ENCODE measurements around the gene SLC18A3.
A peak's percentile ranks its signal among the peaks of the same experiment; 100 is the strongest.

The SLC18A3 gene

GRCh38 chr10:49642311-49642710 is 32.2 kb downstream of the SLC18A3 start:
- Mint-ChIP-seq H3K4me1 (no peaks in the 10 kb centered on the region), H3K27ac (no peak overlapping the region), H3K9me3 (no peaks in the 10 kb centered on the region), H3K27me3 (peaks cover 29% of the 10 kb centered on the region), H3K4me3 (no peak overlapping the region), H3K36me3 (no peaks in the 10 kb centered on the region)
- DNase-seq = no peak
- CTCF ChIA-PET = no interaction called here

- Mint-ChIP-seq H3K27me3 (peaks cover 25% of the 10 kb centered on the region), H3K4me3 (no peak overlapping the region), H3K27ac (no peak overlapping the region), H3K9me3 (no peaks in the 10 kb centered on the region), H3K4me1 (no peaks in the 10 kb centered on the region), H3K36me3 (no peaks in the 10 kb centered on the region)
- CTCF ChIA-PET = no interaction called here
- DNase-seq = no peak
Observed at GRCh38 chr10:49643241-49644034, 33.3 kb downstream of the SLC18A3 start.

DNA sequence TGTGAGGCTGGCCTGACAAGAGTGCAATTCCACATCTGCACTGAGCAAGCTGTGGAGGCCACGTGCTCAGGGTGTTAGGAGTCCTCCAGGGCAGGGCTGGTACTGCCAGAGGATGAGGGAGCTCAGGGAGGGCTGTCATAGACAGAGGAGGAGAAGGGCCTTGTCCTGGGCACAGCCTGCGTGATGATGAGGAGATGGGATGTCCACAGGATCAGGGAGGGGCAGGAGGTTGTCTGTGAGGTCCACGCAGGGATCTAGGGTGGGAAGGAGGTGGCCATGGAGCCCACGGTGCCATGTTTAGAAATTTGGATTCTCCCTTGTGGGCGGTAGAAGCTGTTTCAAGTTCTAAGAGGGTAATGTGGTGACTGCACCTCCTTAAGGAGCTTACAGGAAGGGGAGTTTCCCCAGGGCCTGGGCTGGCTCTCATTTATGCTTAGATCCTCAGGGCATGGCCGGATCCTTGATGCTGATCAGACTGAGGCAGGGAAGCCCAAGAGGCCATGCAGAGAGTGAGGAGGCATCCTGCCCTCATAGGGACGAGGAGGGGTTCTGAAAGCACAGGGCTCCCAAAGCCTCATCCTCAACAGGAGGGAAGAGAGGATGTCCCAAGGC is 34.0 kb downstream of the SLC18A3 start:
- H3K36me3 Mint-ChIP-seq = no peaks in the 10 kb centered on the region
- no peak overlapping the region for H3K4me3 Mint-ChIP-seq
- H3K27me3 Mint-ChIP-seq = peaks cover 30% of the 10 kb centered on the region
- H3K4me1 Mint-ChIP-seq = peaks cover 3% of the 10 kb centered on the region
- DNase-seq = no peak
- H3K27ac Mint-ChIP-seq = no peak overlapping the region
- H3K9me3 Mint-ChIP-seq = no peaks in the 10 kb centered on the region
- CTCF ChIA-PET = no interaction called here

- H3K4me3 Mint-ChIP-seq = no peak overlapping the region
- H3K27me3 Mint-ChIP-seq = peaks cover 34% of the 10 kb centered on the region
- H3K27ac Mint-ChIP-seq = no peak overlapping the region
- no peak for DNase-seq
- H3K9me3 Mint-ChIP-seq = no peaks in the 10 kb centered on the region
- CTCF ChIA-PET = no interaction called here
- H3K4me1 Mint-ChIP-seq = peaks cover 12% of the 10 kb centered on the region
- no peaks in the 10 kb centered on the region for H3K36me3 Mint-ChIP-seq
Observed at GRCh38 chr10:49645417-49645816, 35.3 kb downstream of the SLC18A3 start.

GRCh38 chr10:49645871-49646870 is 36.1 kb downstream of the SLC18A3 start:
- peaks cover 34% of the 10 kb centered on the region for H3K27me3 Mint-ChIP-seq
- no peak for DNase-seq
- CTCF ChIA-PET = no interaction called here
- no peaks in the 10 kb centered on the region for H3K9me3 Mint-ChIP-seq
- H3K27ac Mint-ChIP-seq = no peak overlapping the region
- H3K4me3 Mint-ChIP-seq = no peak overlapping the region
- no peaks in the 10 kb centered on the region for H3K36me3 Mint-ChIP-seq
- peaks cover 12% of the 10 kb centered on the region for H3K4me1 Mint-ChIP-seq

- no peaks in the 10 kb centered on the region for H3K9me3 Mint-ChIP-seq
- H3K36me3 Mint-ChIP-seq = no peaks in the 10 kb centered on the region
- H3K27ac Mint-ChIP-seq = no peak overlapping the region
- H3K4me3 Mint-ChIP-seq = no peak overlapping the region
- peaks cover 30% of the 10 kb centered on the region for H3K27me3 Mint-ChIP-seq
- no peak for DNase-seq
- CTCF ChIA-PET = no interaction called here
- peaks cover 12% of the 10 kb centered on the region for H3K4me1 Mint-ChIP-seq
Observed at GRCh38 chr10:49647554-49647953, 37.4 kb downstream of the SLC18A3 start.

DNA sequence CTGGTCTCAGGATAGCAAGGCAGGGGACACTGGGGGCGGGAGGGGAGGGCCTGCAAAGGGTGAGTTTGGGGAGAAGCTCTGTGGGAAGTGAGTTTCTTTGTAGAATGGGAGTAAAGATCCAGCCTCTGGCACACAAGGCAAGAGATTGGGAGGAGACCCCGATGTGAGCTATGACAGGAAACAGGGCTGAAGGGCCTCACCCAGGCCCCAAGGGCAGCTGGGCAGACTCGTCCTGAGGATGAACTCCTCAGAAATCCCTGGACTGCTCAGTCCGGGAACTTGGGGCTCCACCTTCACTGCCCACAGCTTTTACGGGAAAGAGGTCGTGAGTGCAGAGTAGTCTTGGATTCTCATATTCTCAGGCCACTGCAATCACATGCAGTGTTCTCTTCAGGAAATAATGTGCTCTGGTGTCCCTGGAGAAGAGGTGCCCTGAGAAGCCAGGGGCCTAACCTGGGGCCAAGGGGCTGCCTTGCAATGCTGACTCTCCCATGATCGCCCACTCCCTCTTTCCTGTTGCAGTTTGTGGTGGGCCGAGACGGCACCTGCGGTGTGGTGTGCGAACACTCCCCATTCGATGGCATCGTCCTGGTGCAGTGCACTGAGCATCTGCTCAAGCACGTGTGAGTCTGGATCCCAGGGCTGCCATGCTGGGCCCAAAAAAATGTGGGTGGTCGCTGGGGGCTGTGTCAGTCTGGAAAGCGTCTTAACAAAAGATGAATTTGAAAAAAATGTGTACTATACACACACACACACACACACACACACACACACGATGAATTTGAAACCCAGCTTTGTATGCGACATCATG is 38.1 kb downstream of the SLC18A3 start:
- H3K27me3 Mint-ChIP-seq = peaks cover 28% of the 10 kb centered on the region
- H3K27ac Mint-ChIP-seq = no peak overlapping the region
- CTCF ChIA-PET = interaction anchor here (1.0 kb wide), 1 partner anchor 7 kb away, joined by 3 read pairs; no protein-coding TSS in a partner anchor
- no peaks in the 10 kb centered on the region for H3K36me3 Mint-ChIP-seq
- peaks cover 12% of the 10 kb centered on the region for H3K4me1 Mint-ChIP-seq
- no peak for DNase-seq
- no peak overlapping the region for H3K4me3 Mint-ChIP-seq
- no peaks in the 10 kb centered on the region for H3K9me3 Mint-ChIP-seq

GRCh38 chr10:49649294-49649693 is 39.2 kb downstream of the SLC18A3 start:
- peaks cover 12% of the 10 kb centered on the region for H3K4me1 Mint-ChIP-seq
- H3K9me3 Mint-ChIP-seq = no peaks in the 10 kb centered on the region
- no peak overlapping the region for H3K27ac Mint-ChIP-seq
- DNase-seq = peak; percentile 63
- peaks cover 17% of the 10 kb centered on the region for H3K27me3 Mint-ChIP-seq
- H3K36me3 Mint-ChIP-seq = no peaks in the 10 kb centered on the region
- CTCF ChIA-PET = no interaction called here
- no peak overlapping the region for H3K4me3 Mint-ChIP-seq

- Mint-ChIP-seq H3K36me3 (no peaks in the 10 kb centered on the region), H3K4me3 (no peak overlapping the region), H3K9me3 (no peaks in the 10 kb centered on the region), H3K27ac (no peak overlapping the region), H3K27me3 (peaks cover 16% of the 10 kb centered on the region), H3K4me1 (peaks cover 12% of the 10 kb centered on the region)
- CTCF ChIA-PET = no interaction called here
- DNase-seq = no peak
Observed at GRCh38 chr10:49649936-49650723, 40.0 kb downstream of the SLC18A3 start.

DNA sequence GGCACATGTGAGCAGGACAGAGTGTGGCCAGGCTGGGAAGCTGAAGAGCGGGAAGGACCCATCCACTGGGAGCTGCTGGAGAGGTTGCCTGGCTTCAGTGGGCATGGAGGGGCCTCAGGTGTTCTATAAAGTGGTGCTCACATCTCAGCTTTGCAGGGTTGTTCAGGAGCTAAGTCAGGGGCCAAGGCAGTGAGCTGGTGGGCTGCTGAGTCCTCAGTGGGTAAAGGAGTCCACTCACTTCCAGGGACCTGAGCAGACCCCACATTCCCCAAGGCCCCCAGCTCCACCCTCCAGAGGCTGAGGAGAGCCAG is 40.6 kb downstream of the SLC18A3 start:
- Mint-ChIP-seq H3K4me3 (no peak overlapping the region), H3K27me3 (peaks cover 12% of the 10 kb centered on the region), H3K4me1 (peaks cover 12% of the 10 kb centered on the region), H3K9me3 (no peaks in the 10 kb centered on the region), H3K27ac (no peak overlapping the region), H3K36me3 (no peaks in the 10 kb centered on the region)
- CTCF ChIA-PET = no interaction called here
- DNase-seq = no peak

DNA sequence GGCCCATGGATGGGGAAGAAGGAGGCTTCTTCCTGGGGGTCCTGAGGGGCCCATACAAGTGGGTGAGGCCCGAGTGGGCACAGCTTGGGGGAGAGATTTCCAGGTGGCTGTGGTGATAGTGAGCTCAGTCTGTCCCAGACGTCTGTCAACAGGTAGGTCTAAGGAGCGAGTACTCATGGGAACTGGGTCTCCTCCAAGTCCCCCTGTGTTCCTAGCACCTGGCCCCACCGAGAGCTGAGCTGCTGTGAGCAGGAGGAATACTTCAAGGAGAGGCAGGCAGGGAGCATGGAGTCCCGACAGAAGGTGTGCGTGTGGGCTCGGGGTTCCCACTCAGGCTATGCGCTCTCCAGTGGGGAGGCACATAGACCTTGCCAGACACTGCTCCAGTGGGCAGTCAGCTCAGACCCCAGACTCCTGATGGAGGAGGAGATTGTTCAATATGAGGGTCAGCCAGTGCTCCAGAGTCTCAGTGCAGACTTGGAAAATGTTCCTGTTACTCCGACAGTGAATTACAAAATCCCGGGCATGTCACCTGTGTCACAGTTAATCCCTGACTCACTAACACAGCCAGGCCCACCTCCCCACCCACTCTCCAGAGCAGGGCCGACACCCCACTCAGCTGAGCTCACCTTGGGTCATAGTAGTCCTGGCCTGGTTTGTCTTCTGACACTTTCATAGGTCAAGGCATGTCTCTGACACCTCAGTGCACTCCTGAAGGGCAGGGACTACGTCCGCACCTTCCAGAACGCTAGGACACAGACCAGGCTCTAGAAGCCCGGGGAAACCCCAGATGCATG is 41.1 kb downstream of the SLC18A3 start:
- Mint-ChIP-seq H3K36me3 (no peaks in the 10 kb centered on the region), H3K4me1 (peaks cover 12% of the 10 kb centered on the region), H3K27ac (no peak overlapping the region), H3K27me3 (peaks cover 9% of the 10 kb centered on the region), H3K9me3 (no peaks in the 10 kb centered on the region), H3K4me3 (no peak overlapping the region)
- CTCF ChIA-PET = no interaction called here
- DNase-seq = no peak

DNA sequence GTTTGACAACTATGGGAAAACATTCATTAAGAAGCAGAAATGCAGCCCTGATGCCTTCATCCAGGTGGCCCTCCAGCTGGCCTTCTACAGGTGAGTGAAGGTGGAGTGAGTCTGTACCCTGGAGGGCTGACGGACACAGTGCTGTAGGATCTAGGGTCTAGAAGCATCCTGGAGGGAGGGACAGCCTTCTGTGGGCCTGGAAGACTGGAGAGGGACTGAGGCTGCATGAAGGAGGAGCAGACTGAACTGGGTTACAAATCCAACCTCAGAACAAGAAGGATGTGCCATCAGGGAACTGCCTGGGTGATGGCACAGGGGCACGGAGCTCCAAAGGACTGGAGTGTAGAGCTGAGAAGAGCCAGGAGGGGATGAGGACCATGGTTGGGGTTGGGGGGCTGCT is 41.8 kb downstream of the SLC18A3 start:
- H3K4me1 Mint-ChIP-seq = peaks cover 12% of the 10 kb centered on the region
- no peak overlapping the region for H3K27ac Mint-ChIP-seq
- CTCF ChIA-PET = no interaction called here
- H3K9me3 Mint-ChIP-seq = no peaks in the 10 kb centered on the region
- peaks cover 9% of the 10 kb centered on the region for H3K27me3 Mint-ChIP-seq
- no peaks in the 10 kb centered on the region for H3K36me3 Mint-ChIP-seq
- DNase-seq = no peak
- no peak overlapping the region for H3K4me3 Mint-ChIP-seq
